HL-60 (cell line): ENCODE results near the gene DPP4.

Experiments
- CTCF ChIP-seq: IDR thresholded peaks from one replicate; pipeline ENCODE4 v1.5.1; 2011; ENCODE audit warnings: low read length, control low read depth, inconsistent platforms; ENCODE audit not compliant: insufficient read depth
- GABPA ChIP-seq: IDR thresholded peaks from 2 replicates; pipeline ENCODE4 v1.6.1; 2012; ENCODE audit warnings: low read depth
- POLR2AphosphoS5 ChIP-seq: IDR thresholded peaks from 2 replicates; pipeline ENCODE4 v1.6.1; 2012; ENCODE audit warnings: low read depth
- SPI1 ChIP-seq: IDR thresholded peaks from 2 replicates; pipeline ENCODE4 v1.6.1; 2012; ENCODE audit warnings: low read depth, mild to moderate bottlenecking, borderline replicate concordance

- no peak for TF ChIP-seq CTCF
- TF ChIP-seq POLR2AphosphoS5: no peak
- no peak for TF ChIP-seq SPI1
- no peak for TF ChIP-seq GABPA
Observed at GRCh38 chr2:162115076-162115475, 41.1 kb upstream of the DPP4 start.
